Nephron progenitor cell (in vitro differentiated cells): Measurements from ENCODE around the gene DPYSL4.
A peak's percentile ranks its signal among the peaks of the same experiment; 100 is the strongest.

Experiments
- DNase-seq: peaks from one replicate; pipeline ENCODE4 v3.0.0; 2021
- H3K27ac Mint-ChIP-seq: 2 replicates; pipeline ENCODE4 v1.8.0; 2021; ENCODE audit warnings: mild to moderate bottlenecking, moderate library complexity, mixed read lengths
- H3K27me3 Mint-ChIP-seq: 2 replicates; pipeline ENCODE4 v1.8.0; 2021; ENCODE audit warnings: mild to moderate bottlenecking, low read depth, mixed read lengths; ENCODE audit not compliant: poor library complexity
- H3K36me3 Mint-ChIP-seq: 2 replicates; pipeline ENCODE4 v1.8.0; 2021; ENCODE audit warnings: low read depth, mixed read lengths
- H3K4me1 Mint-ChIP-seq: 2 replicates; pipeline ENCODE4 v1.8.0; 2021; ENCODE audit warnings: mixed read lengths
- H3K4me3 Mint-ChIP-seq: 2 replicates; pipeline ENCODE4 v1.8.0; 2021; ENCODE audit warnings: mild to moderate bottlenecking, moderate library complexity, mixed read lengths
- H3K9me3 Mint-ChIP-seq: 2 replicates; pipeline ENCODE4 v1.8.0; 2021; ENCODE audit warnings: mild to moderate bottlenecking, moderate library complexity, mixed read lengths
- TF ChIP-seq, protein P1 (sequence below): fragments of 200-600 bp; sonication (generic); IDR thresholded peaks from 2 replicates; pipeline ENCODE4 v1.5.0; 2021; ENCODE audit warnings: antibody characterized with exemption

Gene DPYSL4

GRCh38 chr10:132174237-132174636 is 12.5 kb upstream of the DPYSL4 start:
- Mint-ChIP-seq H3K36me3 (no peaks in the 10 kb centered on the region), H3K4me1 (peaks cover 42% of the 10 kb centered on the region), H3K9me3 (peaks cover 18% of the 10 kb centered on the region), H3K27me3 (peaks cover 65% of the 10 kb centered on the region), H3K4me3 (no peak overlapping the region), H3K27ac (no peak overlapping the region)
- no peak for DNase-seq
- TF ChIP-seq, protein P1, sequence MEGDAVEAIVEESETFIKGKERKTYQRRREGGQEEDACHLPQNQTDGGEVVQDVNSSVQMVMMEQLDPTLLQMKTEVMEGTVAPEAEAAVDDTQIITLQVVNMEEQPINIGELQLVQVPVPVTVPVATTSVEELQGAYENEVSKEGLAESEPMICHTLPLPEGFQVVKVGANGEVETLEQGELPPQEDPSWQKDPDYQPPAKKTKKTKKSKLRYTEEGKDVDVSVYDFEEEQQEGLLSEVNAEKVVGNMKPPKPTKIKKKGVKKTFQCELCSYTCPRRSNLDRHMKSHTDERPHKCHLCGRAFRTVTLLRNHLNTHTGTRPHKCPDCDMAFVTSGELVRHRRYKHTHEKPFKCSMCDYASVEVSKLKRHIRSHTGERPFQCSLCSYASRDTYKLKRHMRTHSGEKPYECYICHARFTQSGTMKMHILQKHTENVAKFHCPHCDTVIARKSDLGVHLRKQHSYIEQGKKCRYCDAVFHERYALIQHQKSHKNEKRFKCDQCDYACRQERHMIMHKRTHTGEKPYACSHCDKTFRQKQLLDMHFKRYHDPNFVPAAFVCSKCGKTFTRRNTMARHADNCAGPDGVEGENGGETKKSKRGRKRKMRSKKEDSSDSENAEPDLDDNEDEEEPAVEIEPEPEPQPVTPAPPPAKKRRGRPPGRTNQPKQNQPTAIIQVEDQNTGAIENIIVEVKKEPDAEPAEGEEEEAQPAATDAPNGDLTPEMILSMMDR = no peak

DNA sequence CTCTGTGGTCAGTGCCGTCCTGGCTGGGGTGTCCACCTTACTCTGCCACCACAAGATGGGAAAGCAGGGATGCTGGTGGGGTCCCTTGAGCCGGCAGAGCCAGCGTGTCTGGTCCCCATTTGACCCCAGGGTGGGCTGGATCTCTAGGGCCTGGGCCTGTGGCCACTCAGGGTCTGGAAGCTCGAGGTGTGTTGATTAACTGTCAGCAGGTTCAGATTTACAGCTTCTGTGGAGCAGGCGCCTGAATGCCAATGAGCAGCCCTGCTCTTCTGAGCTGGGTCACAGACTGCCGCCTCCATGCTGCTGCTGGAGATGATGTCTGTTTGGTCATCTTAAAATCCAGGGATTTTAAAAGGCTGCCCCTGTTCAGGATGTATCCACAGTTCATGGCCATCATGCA is 11.3 kb upstream of the DPYSL4 start:
- DNase-seq = peak; percentile 23

GRCh38 chr10:132175907-132176581 is 10.7 kb upstream of the DPYSL4 start:
- no peaks in the 10 kb centered on the region for H3K36me3 Mint-ChIP-seq
- no peak overlapping the region for H3K27ac Mint-ChIP-seq
- TF ChIP-seq, protein P1 = no peak
- peak; percentile 46 for DNase-seq
- H3K4me3 Mint-ChIP-seq = peak overlapping the region; percentile 62
- peaks cover 72% of the 10 kb centered on the region for H3K27me3 Mint-ChIP-seq
- peaks cover 35% of the 10 kb centered on the region for H3K4me1 Mint-ChIP-seq
- H3K9me3 Mint-ChIP-seq = peaks cover 18% of the 10 kb centered on the region

More for the DNA sequence above, 11.3 kb upstream of the DPYSL4 start:
- peak overlapping the region; percentile 32 for H3K4me3 Mint-ChIP-seq
- no peak overlapping the region for H3K27ac Mint-ChIP-seq
- TF ChIP-seq, protein P1 = no peak
- peaks cover 42% of the 10 kb centered on the region for H3K4me1 Mint-ChIP-seq
- H3K27me3 Mint-ChIP-seq = peaks cover 72% of the 10 kb centered on the region
- no peaks in the 10 kb centered on the region for H3K36me3 Mint-ChIP-seq
- peaks cover 18% of the 10 kb centered on the region for H3K9me3 Mint-ChIP-seq

DNA sequence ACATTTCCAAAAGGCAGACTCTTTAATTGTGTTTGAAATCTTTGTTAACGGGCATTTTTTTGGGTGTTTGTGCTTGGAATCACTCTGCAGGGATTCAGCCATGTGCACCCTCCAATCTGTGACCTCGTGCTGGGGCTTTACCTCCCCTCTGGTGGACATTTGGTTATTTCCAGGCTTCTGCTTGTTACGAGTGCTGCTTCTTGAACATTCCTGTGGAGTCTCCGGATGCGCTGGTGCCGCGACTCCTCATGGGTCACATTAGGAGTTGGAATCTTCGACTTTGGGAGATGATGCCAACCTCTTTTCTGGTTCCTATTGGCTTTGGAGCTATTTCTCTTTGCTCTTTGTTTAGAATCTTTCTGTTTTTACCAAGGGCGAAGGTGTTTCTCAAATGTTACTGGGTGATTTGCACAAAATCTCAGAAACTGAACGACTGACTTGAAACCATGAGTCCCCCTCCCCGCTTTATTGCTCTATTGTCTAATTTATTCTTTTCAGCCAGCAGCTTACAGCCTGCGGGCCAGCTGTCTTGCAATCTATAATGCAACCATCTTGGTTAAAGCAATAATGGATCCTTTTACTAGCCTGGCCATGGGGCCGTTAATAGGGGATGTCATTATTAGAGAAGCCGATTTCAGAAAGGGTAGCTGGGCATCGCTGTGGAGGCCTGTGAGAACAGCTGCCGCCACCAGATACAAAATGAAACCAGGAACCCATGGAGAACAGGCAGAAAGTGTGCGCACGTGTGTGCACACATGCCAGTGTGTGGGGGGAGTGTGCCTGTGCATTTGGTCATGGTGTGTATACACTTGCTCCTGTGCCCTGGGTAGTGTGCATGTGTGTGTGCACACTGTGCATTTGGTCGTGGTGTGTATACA is 9.9 kb upstream of the DPYSL4 start:
- DNase-seq = no peak
- Mint-ChIP-seq H3K4me3 (peak overlapping the region; percentile 62), H3K9me3 (peaks cover 18% of the 10 kb centered on the region), H3K36me3 (no peaks in the 10 kb centered on the region), H3K4me1 (peaks cover 31% of the 10 kb centered on the region), H3K27ac (no peak overlapping the region), H3K27me3 (peaks cover 75% of the 10 kb centered on the region)
- TF ChIP-seq, protein P1 = no peak

- Mint-ChIP-seq H3K4me3 (no peak overlapping the region), H3K9me3 (peaks cover 17% of the 10 kb centered on the region), H3K4me1 (peaks cover 22% of the 10 kb centered on the region), H3K27ac (no peak overlapping the region), H3K27me3 (peaks cover 76% of the 10 kb centered on the region), H3K36me3 (no peaks in the 10 kb centered on the region)
- TF ChIP-seq, protein P1 = no peak
- no peak for DNase-seq
These were observed 8.7 kb upstream of the DPYSL4 start for GRCh38 chr10:132178046-132178445.
